HCT116 (cell line): ENCODE results near the gene PRKCA. TPM values are rescaled to one million over a fixed set of nuclear protein-coding genes. Genes with fewer than 3 reads are reported as not detected.

Source experiments
- ATAC-seq: fragments of 200-7000 bp; cut with Tn5 transposase; 2 replicates; pipeline ENCODE4 v1.9.1; 2020; ENCODE audit warnings: mild to moderate bottlenecking, moderate library complexity
- BruUV-seq: library from RNA; stranded (reverse); fragments of 400-500 nt; replicated peaks from 2 replicates; lab custom pipeline; 2021; lab: Mats Ljungman, UMichigan
- CTCF ChIA-PET: fragments of 300-600 bp; sonication (Branson Sonifier 250); formaldehyde crosslinking; loops from one replicate; lab custom pipeline; 2021; ENCODE audit warnings: antibody characterized with exemption; lab: Charles Lee
- POLR2A ChIA-PET: fragments of 300-600, 350-600 bp; sonication (Branson Sonifier 250); formaldehyde crosslinking; loops from one replicate; lab custom pipeline; 2021; ENCODE audit warnings: antibody characterized with exemption; lab: Charles Lee
- RAD21 ChIA-PET, 2 experiments: fragments of 300-600 bp; sonication (Branson Sonifier 250); formaldehyde crosslinking; loops; one replicate each; lab custom pipeline; 2023; ENCODE audit warnings: low total read pairs in 2 of 2; ENCODE audit not compliant: uncharacterized antibody in 2 of 2, unreplicated experiment in 2 of 2, low non-redundant PET in 1 of 2; lab: Charles Lee
- DNase-seq: peaks from one replicate; pipeline ENCODE4 v3.0.0-alpha.2; 2010; ENCODE audit warnings: low read depth, low spot score
- H2AFZ ChIP-seq: fragments of 200-600 bp; shearing (Covaris generic), sonication (generic); 2 replicates; pipeline ENCODE4 v1.6.1; 2017; ENCODE audit warnings: low read depth, mixed run types, mixed read lengths, antibody characterized with exemption, low read length; ENCODE audit not compliant: poor library complexity, severe bottlenecking
- H3K27ac ChIP-seq: 2 replicates; pipeline ENCODE4 v1.5.1; 2012; ENCODE audit warnings: low read depth, low read length
- H3K27me3 ChIP-seq: fragments of 200-600 bp; sonication (generic); 2 replicates; pipeline ENCODE4 v1.6.1; 2016; ENCODE audit warnings: mixed run types, low read length, mixed read lengths; ENCODE audit not compliant: insufficient read depth
- H3K36me3 ChIP-seq, 2 experiments: fragments of 200-500 bp in 1 of 2; fragments of 200-600 bp in 1 of 2; sonication (Bioruptor generic) in 1 of 2; sonication (generic) in 1 of 2; 2 replicates each; pipeline versions ENCODE4 v1.5.1 to v1.6.1; 2014 to 2016; ENCODE audit warnings: low read length in 2 of 2, inconsistent platforms in 1 of 2, mixed read lengths in 1 of 2, mixed run types in 1 of 2; ENCODE audit not compliant: insufficient read depth in 2 of 2, control insufficient read depth in 1 of 2
- H3K4me1 ChIP-seq, 2 experiments: fragments of 200-600 bp in 1 of 2; sonication (generic) in 1 of 2; 2 replicates each; pipeline versions ENCODE4 v1.5.1 to v1.6.1; 2012 to 2017; ENCODE audit warnings: low read length in 2 of 2, inconsistent platforms in 1 of 2, mild to moderate bottlenecking in 1 of 2, mixed read lengths in 1 of 2, mixed run types in 1 of 2, moderate library complexity in 1 of 2; ENCODE audit not compliant: insufficient read depth in 2 of 2, control insufficient read depth in 1 of 2
- H3K4me2 ChIP-seq: fragments of 200-600 bp; sonication (generic); 2 replicates; pipeline ENCODE4 v1.6.1; 2017; ENCODE audit warnings: mixed run types, low read length, mixed read lengths
- H3K4me3 ChIP-seq, 2 experiments: fragments of 200-600 bp in 1 of 2; sonication (generic) in 1 of 2; replicated peaks in 1 of 2; 2 replicates each; pipeline ENCODE4 v1.5.1; 2011 to 2016; ENCODE audit warnings: low read length in 2 of 2, control low read depth in 1 of 2, low read depth in 1 of 2, mild to moderate bottlenecking in 1 of 2, mixed read lengths in 1 of 2, mixed run types in 1 of 2
- H3K79me2 ChIP-seq: fragments of 200-600 bp; sonication (generic); 2 replicates; pipeline ENCODE4 v1.6.1; 2017; ENCODE audit warnings: mild to moderate bottlenecking, mixed run types, low read length, moderate library complexity, mixed read lengths; ENCODE audit not compliant: insufficient read depth
- H3K9ac ChIP-seq: fragments of 200-600 bp; sonication (generic); 2 replicates; pipeline ENCODE4 v1.6.1; 2016; ENCODE audit warnings: low read length, mixed read lengths
- H3K9me2 ChIP-seq: fragments of 200-600 bp; sonication (generic), shearing (Covaris generic); 2 replicates; pipeline ENCODE4 v1.6.1; 2017; ENCODE audit warnings: mixed run types, mild to moderate bottlenecking, moderate library complexity; ENCODE audit not compliant: insufficient read depth
- H3K9me3 ChIP-seq, 2 experiments: fragments of 200-500 bp in 1 of 2; fragments of 200-600 bp in 1 of 2; sonication (Bioruptor generic) in 1 of 2; sonication (generic) in 1 of 2; 2 replicates each; pipeline ENCODE4 v1.6.1; 2014 to 2017; ENCODE audit warnings: low read length in 2 of 2, mixed read lengths in 2 of 2, inconsistent platforms in 1 of 2, low read depth in 1 of 2, mild to moderate bottlenecking in 1 of 2, mixed run types in 1 of 2, moderate library complexity in 1 of 2; ENCODE audit not compliant: control insufficient read depth in 1 of 2, insufficient read depth in 1 of 2
- H4K20me1 ChIP-seq: fragments of 200-600 bp; sonication (generic), shearing (Covaris generic); 2 replicates; pipeline ENCODE4 v1.6.1; 2017; ENCODE audit warnings: mixed run types, mild to moderate bottlenecking, moderate library complexity; ENCODE audit not compliant: insufficient read depth
- ATF3 ChIP-seq: IDR thresholded peaks from 2 replicates; pipeline ENCODE4 v1.6.1; 2012
- CBX3 ChIP-seq: IDR thresholded peaks from 2 replicates; pipeline ENCODE4 v1.6.1; 2012; ENCODE audit warnings: low read depth
- CTCF ChIP-seq, 3 experiments: fragments of 200-600 bp in 1 of 3; sonication (generic) in 1 of 3; IDR thresholded peaks in 2 of 3; conservative IDR thresholded peaks in 1 of 3; 2 replicates each; pipeline ENCODE4 v1.5.1; 2012 to 2017; ENCODE audit warnings: low read depth in 2 of 3, low read length in 2 of 3, antibody characterized with exemption in 1 of 3, borderline replicate concordance in 1 of 3, control low read depth in 1 of 3, mild to moderate bottlenecking in 1 of 3, mixed read lengths in 1 of 3, mixed run types in 1 of 3, moderate library complexity in 1 of 3; ENCODE audit not compliant: insufficient read depth in 1 of 3
- ELF1 ChIP-seq: IDR thresholded peaks from 2 replicates; pipeline ENCODE4 v1.6.1; 2012; ENCODE audit warnings: low read depth, borderline replicate concordance
- EZH2 ChIP-seq: fragments of 200-600 bp; sonication (generic); IDR thresholded peaks from 2 replicates; pipeline ENCODE4 v1.6.1; 2017; ENCODE audit warnings: antibody characterized with exemption, mixed run types
- EZH2phosphoT487 ChIP-seq: fragments of 200-600 bp; IDR thresholded peaks from 2 replicates; pipeline ENCODE4 v1.6.1; 2018; ENCODE audit warnings: antibody characterized with exemption, borderline replicate concordance
- FOSL1 ChIP-seq: IDR thresholded peaks from 2 replicates; pipeline ENCODE4 v1.6.1; 2012; ENCODE audit warnings: low read depth
- POLR2AphosphoS5 ChIP-seq: IDR thresholded peaks from 2 replicates; pipeline ENCODE4 v1.6.1; 2011; ENCODE audit warnings: mild to moderate bottlenecking, low read depth, low read length, moderate library complexity
- RAD21 ChIP-seq: IDR thresholded peaks from 2 replicates; pipeline ENCODE4 v1.6.1; 2012; ENCODE audit warnings: low read depth, mild to moderate bottlenecking
- SRF ChIP-seq: IDR thresholded peaks from 2 replicates; pipeline ENCODE4 v1.6.1; 2012; ENCODE audit warnings: low read depth
- TCF7L2 ChIP-seq: IDR thresholded peaks from 2 replicates; pipeline ENCODE4 v1.7.0; 2011; ENCODE audit warnings: borderline replicate concordance, inconsistent platforms; ENCODE audit not compliant: insufficient read depth, insufficient read length; ENCODE audit errors: extremely low read depth
- YY1 ChIP-seq: IDR thresholded peaks from 2 replicates; pipeline ENCODE4 v1.6.1; 2011; ENCODE audit warnings: low read length, low read depth, moderate library complexity, mild to moderate bottlenecking; ENCODE audit not compliant: insufficient replicate concordance; ENCODE audit errors: extremely low read depth
- ZFX ChIP-seq: fragments of 450-650 bp; IDR thresholded peaks from 2 replicates; pipeline ENCODE4 v1.6.1; 2017
- intact Hi-C: fragments of 100-400 bp; cut with micrococcal nuclease; formaldehyde crosslinking; loops from 2 replicates; pipeline ENCODE4 v1.10.0; 2022
- total RNA-seq: library from RNA; stranded (reverse); gene quantifications from one replicate; pipeline ENCODE4 v1.2.1, GENCODE V29; 2021; ENCODE audit not compliant: unreplicated experiment

The PRKCA gene
- total RNA-seq, 1 experiment from 2014 or later = 18.8 TPM

GRCh38 chr17:66381701-66382362, 79.4 kb downstream of the PRKCA start:
- RAD21 ChIA-PET = no interaction called here

GRCh38 chr17:66383333-66383732, 80.9 kb downstream of the PRKCA start:
- Histone ChIP-seq H2AFZ (no peak overlapping the region), H3K27me3 (no peaks in the 10 kb centered on the region), H3K27ac (no peak overlapping the region), H3K9ac (no peak overlapping the region), H3K9me3 (no peaks in the 10 kb centered on the region), H3K9me2 (no peaks in the 10 kb centered on the region; the same call in 1 of the 2 replicates), H3K4me2 (no peak overlapping the region), H3K4me1 (peaks cover 0 to 5% of the 10 kb centered on the region in 2 experiments; a peak in 1 of 4 replicates), H4K20me1 (no peaks in the 10 kb centered on the region), H3K36me3 (no peaks in the 10 kb centered on the region), H3K4me3 (no peak overlapping the region), H3K79me2 (no peaks in the 10 kb centered on the region)
- RAD21 ChIA-PET = no interaction called here
- DNase-seq = no peak
- POLR2A ChIA-PET = no interaction called here
- no TSS peak for BruUV-seq
- CTCF ChIA-PET = no interaction called here
- TF ChIP-seq ELF1 (no peak), RAD21 (no peak), CTCF (IDR thresholded peaks at IDR 0.05 in 2 of 3, conservative IDR thresholded peaks at IDR 0.05 in 1 of 3; ENCODE audit: borderline replicate concordance in 1 of 3, insufficient read depth in 1 of 3, low read depth in 2 of 3, low read length in 2 of 3) (no peak), EZH2 (no peak), EZH2phosphoT487 (no peak), ATF3 (no peak), SRF (no peak), FOSL1 (no peak), POLR2AphosphoS5 (no peak), CBX3 (no peak), YY1 (no peak), ZFX (no peak), TCF7L2 (no peak)
- ATAC-seq = no peak
- intact Hi-C loops = no loop called here

More at GRCh38 chr17:66381701-66382362, 79.4 kb downstream of the PRKCA start:
- Histone ChIP-seq H3K9me2 (no peaks in the 10 kb centered on the region; the same call in 1 of the 2 replicates), H3K36me3 (no peaks in the 10 kb centered on the region), H3K79me2 (no peaks in the 10 kb centered on the region), H3K9me3 (no peaks in the 10 kb centered on the region), H3K4me2 (no peak overlapping the region), H2AFZ (no peak overlapping the region), H3K4me1 (peaks cover 0 to 3% of the 10 kb centered on the region in 2 experiments; a peak in 1 of 4 replicates), H3K4me3 (no peak overlapping the region), H3K27ac (no peak overlapping the region), H3K27me3 (no peaks in the 10 kb centered on the region), H3K9ac (no peak overlapping the region), H4K20me1 (no peaks in the 10 kb centered on the region)
- ATAC-seq = no peak
- intact Hi-C loops = no loop called here
- ChIA-PET CTCF (no interaction called here), POLR2A (no interaction called here)
- no TSS peak for BruUV-seq
- TF ChIP-seq EZH2 (no peak), ATF3 (no peak)
- DNase-seq = no peak
